ENCODE measurements around the gene TRPM5.
A peak's percentile ranks its signal among the peaks of the same experiment; 100 is the strongest.

The TRPM5 gene

GRCh38 chr11:2436013-2436520, 8.2 kb downstream of the TRPM5 start:
- DNase-seq = peak; percentile 3

- DNase-seq = peak; percentile 6
These were observed 8.9 kb downstream of the TRPM5 start for GRCh38 chr11:2435288-2436012.

GRCh38 chr11:2434506-2435255, 9.6 kb downstream of the TRPM5 start:
- DNase-seq = no peak

DNA sequence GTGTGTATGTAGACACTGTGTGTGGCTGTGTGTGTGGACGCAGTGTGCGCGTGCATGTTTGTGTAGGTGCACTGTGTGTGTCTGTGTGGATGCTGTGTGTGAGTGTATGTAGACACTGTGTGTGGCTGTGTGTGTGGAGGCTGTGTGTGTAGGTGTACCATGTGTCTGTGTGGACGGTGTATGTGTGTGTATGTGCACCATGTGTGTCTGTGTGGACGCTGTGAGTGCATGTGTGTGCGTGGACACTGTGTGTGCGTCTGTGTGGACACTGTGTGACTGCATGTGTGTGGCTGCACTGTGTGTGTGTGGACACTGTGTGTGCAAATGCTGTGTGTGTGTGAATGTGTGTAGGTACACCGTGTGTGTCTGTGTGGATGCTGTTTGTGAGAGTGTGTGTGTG, 10.3 kb downstream of the TRPM5 start:
- peak; percentile 5 for DNase-seq

DNA sequence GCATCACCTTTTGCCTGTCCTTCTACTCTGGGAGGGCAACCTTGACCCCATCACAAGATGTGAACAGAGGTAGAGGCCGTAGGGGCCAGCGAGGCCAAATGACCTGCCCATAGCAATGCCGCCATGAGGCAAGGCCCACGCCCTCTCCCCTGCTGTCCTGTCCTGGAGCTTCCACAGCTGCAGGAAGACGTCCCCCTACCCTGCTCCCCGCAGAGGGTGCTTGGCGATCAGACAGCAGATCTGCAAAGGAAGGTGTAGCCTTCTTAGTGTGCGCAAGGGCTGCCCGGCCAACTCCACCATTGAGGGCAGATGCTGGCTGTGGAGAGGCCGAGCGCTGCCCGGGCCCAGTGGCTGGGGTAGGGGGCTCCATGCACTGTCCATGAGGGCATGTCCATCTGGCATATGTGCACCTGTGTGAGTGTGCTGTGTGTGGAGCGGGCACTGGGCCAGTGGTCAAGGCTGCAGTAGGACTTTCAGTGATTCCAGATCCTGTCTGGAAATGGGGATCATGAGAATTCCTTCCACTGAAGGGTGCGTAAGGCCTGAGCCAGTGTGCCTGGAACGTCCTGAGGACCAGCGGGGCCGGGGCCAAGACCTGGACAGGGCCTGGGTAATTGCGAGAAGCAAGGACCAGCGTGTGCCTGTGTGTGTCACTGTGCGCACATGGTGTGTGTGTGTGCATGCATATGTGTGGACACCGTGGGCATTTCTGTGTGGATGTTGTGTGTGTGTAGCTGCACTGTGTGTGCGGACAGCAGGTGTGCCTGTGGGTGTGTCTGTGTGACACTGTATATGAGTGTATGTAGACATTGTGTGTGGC, 11.0 kb downstream of the TRPM5 start:
- no peak for DNase-seq

GRCh38 chr11:2432628-2433071, 11.7 kb downstream of the TRPM5 start:
- peak; percentile 6 for DNase-seq

DNA sequence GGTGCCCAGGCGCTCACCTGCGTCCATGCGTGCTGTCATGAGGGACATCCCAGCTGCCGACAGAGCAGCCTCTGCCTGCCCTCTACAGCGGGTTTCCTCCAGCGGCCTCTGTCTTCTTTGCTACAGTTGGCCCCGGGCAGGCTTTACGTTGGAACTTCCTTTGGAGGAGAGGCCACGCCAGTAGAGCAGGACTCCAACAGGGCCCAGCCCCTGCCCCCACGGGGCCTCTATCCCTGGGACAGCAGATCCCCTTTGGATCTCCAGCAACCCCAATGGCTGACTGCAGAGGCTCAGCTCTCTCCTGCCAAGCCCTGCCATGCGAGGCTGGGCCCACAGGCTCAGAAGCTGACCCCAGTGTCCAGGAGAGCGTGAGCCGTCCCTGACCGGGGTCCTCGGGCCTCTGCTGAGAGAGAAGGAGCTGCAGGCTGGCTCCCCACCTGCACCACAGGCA, 12.1 kb downstream of the TRPM5 start:
- peak; percentile 11 for DNase-seq

DNA sequence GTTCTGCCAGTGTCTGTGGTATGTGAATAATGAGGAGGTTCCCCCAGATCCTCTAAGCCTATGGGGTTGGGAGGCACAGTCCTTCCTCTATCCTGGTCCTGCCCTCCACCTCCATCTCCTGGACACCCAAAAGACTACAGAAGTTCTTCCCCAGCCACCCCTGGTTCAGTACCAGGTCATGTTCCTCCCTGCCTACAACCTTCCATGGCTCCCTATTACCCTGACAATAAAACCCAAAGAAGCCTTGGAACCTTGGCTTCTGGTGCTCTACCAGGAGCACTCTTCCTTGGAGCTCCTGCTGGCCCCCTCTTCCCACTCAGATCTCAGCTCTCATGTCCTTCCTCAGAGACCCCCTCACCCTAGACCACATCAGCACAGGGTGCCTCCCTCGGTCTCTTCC, 12.9 kb downstream of the TRPM5 start:
- peak; percentile 2 for DNase-seq

DNA sequence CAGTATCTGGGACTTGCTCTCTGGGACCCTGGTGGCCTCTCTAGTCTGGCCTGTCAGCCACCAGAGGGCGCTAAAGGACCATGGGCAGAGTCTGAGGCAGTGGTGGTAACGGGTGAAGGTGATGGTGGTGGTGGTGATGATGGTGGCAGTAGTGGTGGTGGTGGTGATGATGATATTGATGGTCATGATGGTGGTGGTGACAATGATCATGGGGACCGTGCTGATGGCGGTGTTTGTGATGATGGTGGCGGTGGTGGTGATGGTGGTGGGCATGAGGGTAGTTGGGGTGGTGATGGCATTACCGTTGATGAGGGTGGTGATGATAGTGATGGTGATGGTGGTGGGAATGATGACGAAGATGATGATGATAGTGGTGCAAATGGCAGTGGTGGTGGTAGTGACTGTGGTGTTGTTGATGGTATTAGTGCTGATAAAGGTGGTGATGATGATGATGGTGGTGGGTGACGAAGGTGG, 16.0 kb downstream of the TRPM5 start:
- no peak for DNase-seq

DNA sequence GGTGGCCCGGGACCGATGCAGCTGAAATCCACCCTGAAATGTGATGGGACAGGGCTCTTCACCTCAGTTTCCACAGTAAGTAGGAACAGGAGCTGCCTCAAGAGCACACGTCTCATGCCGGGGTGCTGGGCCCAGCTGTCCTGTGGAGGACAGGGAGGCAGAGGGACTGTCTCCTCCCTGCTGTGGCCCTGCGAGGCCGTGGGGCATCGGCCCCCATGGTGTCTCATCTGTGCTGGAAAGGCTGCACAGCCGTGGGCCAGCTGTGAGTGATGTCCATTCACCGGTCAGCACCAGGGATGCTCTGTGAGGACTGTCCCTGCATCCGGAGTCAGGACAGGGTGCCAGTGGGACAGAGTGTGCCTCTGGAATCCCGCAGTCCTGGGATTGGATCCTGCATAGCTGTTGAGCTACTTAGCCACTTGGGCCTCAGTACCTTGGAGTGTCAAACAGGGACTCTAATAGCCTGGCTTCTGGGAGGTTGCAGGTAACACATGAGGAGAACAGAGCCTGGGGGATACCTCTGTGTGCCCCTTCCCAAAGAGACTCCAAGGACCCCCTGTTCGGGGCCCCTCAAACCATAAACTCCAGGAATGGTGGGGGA, 16.5 kb downstream of the TRPM5 start:
- DNase-seq = no peak

DNA sequence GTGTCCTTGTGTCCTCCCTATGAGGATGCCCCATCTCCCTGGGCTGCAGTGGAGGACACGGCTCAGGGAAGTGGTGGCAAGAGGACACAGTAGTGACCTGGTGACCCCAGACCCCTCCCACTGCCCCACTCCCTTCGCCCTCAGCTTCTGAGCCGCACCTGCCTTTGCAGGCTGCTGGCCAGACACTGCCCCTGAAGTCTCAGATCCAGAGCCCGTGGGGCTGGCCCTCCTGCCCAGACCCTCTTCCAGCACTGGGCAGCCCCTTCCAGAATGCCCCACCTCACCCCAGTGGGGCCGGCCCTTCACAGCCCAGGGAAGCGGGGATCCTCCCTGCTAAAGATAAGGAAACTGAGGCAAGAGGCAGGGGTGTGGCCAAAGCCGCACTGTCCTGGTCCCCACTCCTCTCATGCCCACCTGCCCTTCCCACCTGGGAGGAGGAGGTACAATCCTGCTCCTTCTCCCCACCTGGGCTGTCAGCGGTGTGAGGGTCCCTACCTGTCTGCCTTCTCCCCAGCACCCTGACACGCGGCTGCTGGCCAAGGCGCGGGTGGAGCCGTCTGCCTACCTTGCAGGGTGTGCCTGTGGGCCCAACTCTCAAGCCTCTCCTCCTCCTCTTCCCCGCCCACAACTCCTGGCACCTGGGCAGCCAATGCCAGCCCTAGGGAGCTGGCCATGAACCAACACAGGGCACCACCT, 17.3 kb downstream of the TRPM5 start:
- no peak for DNase-seq

GRCh38 chr11:2426221-2426620, 18.1 kb downstream of the TRPM5 start:
- no peak for DNase-seq

GRCh38 chr11:2425506-2425905, 18.8 kb downstream of the TRPM5 start:
- no peak for DNase-seq

- DNase-seq = no peak
These were observed 19.4 kb downstream of the TRPM5 start for GRCh38 chr11:2424811-2425495.

GRCh38 chr11:2423157-2424025, 20.9 kb downstream of the TRPM5 start:
- no peak for DNase-seq

DNA sequence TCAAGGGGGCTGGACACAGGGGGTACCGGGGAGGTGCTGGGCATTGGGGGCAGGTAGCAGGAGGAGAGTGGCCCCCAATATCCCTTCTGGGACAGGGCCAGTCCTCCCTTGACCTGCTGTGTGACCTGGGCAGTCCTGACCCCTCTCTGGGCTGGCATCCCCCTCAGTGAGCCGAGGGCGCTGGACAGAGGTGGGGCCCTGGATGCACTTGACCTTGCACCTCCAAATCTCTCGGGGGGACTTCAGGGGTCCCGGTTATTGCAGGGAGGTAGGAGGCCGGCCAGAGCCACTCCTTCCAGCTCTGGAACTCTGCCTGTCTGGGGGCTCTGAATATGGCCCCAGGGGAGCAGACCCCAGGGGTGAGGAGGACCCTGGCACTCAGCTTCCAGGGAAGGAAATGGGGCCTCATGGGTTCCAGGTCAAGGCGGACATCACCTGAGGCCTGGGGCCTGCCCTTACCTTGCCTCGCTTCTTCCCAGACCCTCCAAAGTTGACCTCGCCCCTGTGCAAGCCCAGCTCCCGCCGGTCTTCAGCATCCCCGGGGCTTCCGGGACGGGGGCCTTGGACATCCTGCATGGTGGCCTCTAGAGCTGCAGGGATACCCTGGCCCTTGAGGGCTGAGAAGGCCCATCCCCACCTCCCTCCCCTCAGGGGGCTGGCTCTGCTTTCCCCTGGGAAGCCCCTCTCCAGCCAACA, 21.7 kb downstream of the TRPM5 start:
- DNase-seq = no peak

DNA sequence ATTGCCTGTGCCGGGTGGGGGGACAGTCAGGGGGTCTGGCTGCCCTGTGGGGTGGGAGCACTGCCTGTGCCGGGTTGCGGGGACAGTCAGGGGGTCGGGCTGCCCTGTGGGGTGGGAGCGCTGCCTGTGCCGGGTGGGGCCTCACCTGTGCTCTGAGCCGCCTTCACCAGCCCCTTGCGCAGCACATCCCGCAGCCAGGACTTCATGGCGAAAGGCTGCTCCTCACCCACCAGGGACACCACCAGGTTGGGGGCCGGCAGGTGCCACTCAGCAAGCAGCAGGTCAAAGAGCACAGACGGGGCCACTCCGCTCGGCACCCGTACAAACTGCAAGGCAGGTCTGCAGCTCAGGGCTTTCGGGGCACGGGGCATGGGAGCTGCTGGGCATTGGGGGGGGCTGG, 22.3 kb downstream of the TRPM5 start:
- no peak for DNase-seq

DNA sequence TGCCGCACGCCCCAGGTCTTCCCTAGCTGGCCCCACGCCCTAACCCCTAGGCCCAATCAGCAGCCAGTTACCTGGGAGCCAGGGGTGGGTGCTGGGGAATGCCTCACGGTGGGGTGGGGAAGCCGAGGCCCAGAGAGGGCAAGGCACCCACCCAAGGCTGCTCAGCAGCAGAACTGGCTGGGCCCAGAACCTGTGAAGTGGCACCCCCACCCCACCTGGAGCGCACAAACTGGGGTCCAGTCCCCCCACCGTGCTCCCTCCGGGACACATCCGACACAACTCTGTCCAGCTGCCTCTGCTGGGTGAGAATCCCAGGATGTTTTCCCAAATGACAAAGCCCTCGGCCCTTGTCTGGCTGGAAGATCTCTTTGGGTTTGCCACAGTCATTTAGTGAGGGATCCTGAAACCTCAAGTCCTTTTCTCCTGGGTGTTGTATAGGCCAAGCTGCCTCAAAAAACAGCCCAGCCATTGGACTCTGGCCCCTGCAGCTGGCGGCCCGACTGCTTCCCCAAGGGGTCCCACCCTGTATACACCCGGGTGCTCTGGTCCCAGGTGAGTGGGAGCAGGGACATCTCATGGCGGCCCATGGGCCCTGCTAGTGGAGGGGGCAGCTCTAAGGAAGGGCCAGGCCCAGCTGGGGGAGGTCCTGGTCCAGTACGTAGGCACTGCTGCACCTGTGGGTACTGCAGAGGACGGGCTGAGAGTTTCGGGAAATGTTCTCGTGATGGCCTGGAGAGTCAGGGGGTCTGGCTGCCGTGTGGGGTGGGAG, 22.9 kb downstream of the TRPM5 start:
- DNase-seq = no peak

Data from right hindlimb (tissue), 1 donor.